NCI-H1048 (cell line): ENCODE data around the gene AXIN1.
"Not testable (repeated sequence)": the region's sequence is repeated elsewhere in the genome, so short reads cannot be mapped to it uniquely, and the experiment has no call there.

ENCODE experiments used
- DNase-seq: peaks from one replicate; lab custom pipeline; 2025; lab: John Stamatoyannopoulos, UW

AXIN1 gene

GRCh38 chr16:280991-281659, 71.4 kb downstream of the AXIN1 start:
- no peak for DNase-seq

DNA sequence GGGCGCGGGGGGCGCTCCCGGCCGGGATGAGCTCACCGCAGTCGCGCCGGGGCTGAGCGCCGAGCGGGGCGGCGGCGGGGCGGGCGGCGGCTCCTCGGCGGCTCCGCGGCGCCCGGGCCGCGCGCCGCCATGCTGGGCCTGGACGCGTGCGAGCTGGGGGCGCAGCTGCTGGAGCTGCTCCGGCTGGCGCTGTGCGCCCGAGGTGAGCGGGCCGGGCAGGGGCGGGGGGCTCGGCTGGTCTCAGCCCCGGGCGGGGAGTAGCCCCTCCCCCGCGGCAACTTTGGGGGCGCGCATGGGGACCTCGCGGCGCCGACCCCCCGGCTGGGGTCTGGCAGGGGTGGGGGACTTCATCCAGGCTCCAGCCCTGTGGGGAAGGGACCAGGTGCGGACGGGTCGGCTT, 72.0 kb downstream of the AXIN1 start, which contains the start of gene ARHGDIG:
Gene ARHGDIG (plus strand): TSS at position 40 of the 400 bp plus-strand sequence. CDS start 90 bp downstream, at position 130.
- no peak for DNase-seq

GRCh38 chr16:280005-280460, 72.5 kb downstream of the AXIN1 start:
- no peak for DNase-seq

DNA sequence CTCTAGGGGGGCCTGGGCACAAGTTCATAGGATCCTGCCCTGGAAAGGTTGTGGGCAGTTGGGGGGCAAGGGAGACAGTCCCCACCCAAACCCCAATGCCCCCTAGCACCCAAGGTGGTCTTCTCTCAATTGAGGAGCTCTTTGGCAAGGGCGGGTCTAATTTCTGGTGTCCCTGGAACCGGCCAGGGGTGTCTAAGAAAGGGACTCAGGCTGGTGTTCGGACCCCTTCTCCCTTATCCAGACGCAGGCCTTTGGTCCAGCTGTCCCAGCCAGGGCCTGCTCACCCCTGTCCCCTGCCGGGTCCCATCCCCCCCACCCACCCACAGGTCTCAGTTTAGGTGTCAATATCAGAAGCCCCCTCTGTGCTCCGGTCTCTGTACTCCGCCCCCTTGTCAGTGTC, 73.0 kb downstream of the AXIN1 start:
- DNase-seq = no peak

- DNase-seq = no peak
Observed at GRCh38 chr16:278863-279366, 73.6 kb downstream of the AXIN1 start.

GRCh38 chr16:276426-277077, 76.0 kb downstream of the AXIN1 start:
- DNase-seq = no peak

DNA sequence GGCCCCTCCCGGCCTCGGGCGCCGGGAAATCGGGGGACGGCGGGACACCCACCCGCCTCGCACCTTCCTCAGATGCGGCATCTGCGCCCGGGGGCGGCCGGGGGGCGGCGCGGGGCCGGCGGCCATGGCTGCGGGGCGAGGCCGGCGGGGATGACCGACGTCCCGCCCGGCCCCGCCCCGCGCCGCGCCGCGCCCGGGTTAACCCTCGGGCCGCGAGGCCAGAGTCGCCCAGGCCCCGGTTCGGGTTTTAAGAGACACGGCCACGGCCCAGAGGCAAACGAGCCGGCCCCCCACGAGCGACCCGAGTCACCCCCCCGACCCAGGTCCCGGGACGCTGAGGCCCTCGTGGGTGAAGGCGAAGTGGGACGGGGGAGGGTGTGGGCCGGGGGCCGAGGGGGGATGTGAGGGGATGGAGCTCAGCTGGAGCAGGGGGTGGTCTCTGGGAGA, 76.7 kb downstream of the AXIN1 start, which contains the start of gene RGS11:
Gene RGS11 (minus strand): TSS at position 159 of the 447 bp plus-strand sequence. CDS start 33 bp downstream, at position 126.
- no peak for DNase-seq

DNA sequence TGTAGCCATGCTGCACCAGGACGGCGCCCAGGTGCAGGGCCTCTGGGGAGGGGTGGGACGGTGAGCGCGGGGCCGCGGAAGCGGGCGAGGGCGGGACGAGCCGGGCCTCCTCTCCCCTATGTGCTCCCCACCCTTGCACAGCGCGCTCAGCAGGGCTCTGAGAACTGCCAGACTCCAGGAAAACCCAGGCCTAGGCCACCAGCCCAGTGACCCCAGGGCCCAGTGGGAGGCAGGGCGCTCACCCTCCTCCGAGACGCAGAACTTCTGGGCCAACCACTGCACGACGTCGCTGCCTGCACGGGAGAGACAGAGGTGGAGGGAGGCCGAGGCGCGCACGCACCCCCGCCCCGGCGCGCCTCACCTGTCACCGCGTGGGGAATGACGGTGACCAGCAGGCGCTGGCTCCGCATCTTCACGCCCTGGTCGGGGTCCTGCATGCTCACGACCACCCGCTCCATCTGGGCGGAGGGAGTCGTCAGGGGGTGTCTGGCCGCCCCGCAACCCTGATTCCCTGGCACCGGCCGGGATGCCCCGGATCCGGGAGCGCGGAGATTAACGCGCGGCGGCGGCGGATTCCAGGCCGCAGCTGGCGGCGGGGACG, 77.4 kb downstream of the AXIN1 start:
- no peak for DNase-seq

DNA sequence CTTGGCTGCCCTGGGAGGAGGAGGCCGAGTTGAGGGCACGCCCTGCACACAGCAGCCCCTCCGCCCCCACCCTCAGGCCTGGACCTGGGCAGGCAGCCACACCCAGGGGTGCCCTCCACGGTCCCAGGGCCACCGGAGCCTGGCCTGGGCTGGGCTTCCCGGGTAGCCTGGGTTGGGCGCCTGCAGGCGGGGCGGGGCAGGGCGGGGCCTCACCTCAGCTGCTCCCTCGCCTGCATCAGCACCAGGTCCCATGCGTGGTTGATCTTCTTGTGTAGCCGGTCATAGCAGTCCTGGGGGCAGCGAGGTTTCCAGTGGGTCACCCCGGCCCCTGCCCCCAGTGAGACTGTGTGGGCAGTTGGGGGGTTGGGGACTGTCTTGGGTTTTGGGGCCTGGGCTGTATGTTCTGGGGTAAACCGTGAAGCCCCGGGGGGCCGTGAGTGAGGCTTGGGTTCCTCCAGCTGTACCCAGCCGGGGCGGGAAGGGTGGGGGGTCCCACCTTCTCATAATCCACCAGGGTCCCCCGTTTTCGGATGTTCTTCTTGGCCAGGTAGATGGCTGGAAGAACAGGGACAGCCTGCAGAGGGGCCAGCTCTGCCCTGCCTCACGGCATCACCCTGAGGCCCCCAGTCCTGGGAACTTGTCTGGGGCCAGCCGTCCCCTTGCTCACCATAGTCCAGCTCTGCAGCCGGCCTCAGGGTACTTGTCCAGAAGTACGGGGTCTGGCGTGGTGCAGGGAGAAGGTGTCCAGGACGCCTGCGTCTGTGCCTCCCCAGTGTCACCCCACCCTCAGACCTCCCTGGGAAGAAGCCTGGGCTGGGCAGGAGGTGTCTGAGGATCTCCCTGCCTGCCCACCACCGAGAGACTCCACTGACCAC, 78.7 kb downstream of the AXIN1 start:
- DNase-seq = no peak

- no peak for DNase-seq
Observed at GRCh38 chr16:272633-273546, 79.6 kb downstream of the AXIN1 start.

GRCh38 chr16:270381-271255, 81.9 kb downstream of the AXIN1 start:
- DNase-seq = no peak

DNA sequence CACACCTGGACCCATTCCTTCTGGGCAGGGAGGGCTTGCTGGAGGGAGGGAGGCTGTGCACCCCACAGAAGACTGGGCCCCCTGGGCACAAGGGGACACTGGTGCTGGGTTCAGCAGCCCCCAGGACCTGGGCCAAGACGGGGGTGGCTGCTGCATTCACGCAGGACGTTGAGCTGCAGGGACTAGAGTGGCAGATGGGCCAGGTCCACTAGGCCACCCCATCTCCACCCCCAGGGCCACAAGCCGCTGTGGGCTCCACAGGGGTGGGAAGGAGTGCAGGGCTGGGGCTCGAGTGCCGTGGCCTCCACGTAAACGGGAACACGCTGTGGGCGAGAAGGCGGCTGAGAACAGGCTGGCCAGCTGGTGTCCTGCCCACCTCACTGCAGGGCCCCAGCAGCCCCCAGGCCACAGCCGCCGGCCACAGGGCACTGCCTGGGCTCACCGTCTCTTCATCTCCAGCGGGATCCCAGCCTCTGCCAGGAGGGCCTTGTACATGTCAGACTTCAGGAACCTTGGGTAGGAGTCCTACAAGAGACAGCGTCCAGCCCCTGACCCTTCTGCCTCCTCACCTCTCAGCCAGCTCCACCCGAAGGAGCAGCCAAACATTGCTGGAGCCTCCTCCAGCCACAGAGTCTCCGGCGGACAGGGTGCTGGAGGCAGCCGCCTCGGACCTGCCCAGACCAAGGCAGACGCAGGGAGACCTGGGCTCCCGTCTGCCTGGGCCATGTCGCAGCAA, 83.3 kb downstream of the AXIN1 start:
- DNase-seq = no peak

GRCh38 chr16:268141-269053, 84.1 kb downstream of the AXIN1 start:
- DNase-seq = no peak

- DNase-seq = not testable (repeated sequence)
Observed at GRCh38 chr16:267562-267961, 85.0 kb downstream of the AXIN1 start.

- no peak for DNase-seq
Observed at GRCh38 chr16:266258-267164, 86.0 kb downstream of the AXIN1 start.

GRCh38 chr16:265711-266110, 86.8 kb downstream of the AXIN1 start:
- no peak for DNase-seq

- DNase-seq = no peak
Observed at GRCh38 chr16:265002-265529, 87.5 kb downstream of the AXIN1 start.
